Psoas muscle (tissue), 8 donors: Measurements from ENCODE around the gene AP2M1. TPM values are rescaled to one million over a fixed set of nuclear protein-coding genes. Genes with fewer than 3 reads are reported as not detected.

Source experiments
- ATAC-seq, 4 donors: fragments of 200-7000 bp; cut with Tn5 transposase; one replicate each; pipeline ENCODE4 v1.9.1; 2020; ENCODE audit warnings: moderate library complexity in 3 of 4, mild to moderate bottlenecking in 2 of 4
- DNase-seq, 2 donors: peaks; one replicate each; pipeline ENCODE4 v3.0.0-alpha.2; 2020
- H3K27ac ChIP-seq: fragments of 200-600 bp; one replicate; pipeline ENCODE4 v1.8.0; 2022
- H3K27me3 ChIP-seq, 3 donors: fragments of 200-600 bp in 1 of 3; one replicate each; pipeline versions ENCODE4 v1.6.1 to v1.8.0; 2013 to 2022; ENCODE audit warnings: low read length in 2 of 3, mild to moderate bottlenecking in 2 of 3, moderate library complexity in 1 of 3; ENCODE audit not compliant: insufficient read depth in 3 of 3
- H3K36me3 ChIP-seq, 2 donors: fragments of 200-600 bp in 1 of 2; one replicate each; pipeline versions ENCODE4 v1.6.1 to v1.8.0; 2013 to 2022; ENCODE audit warnings: low read depth in 1 of 2, mild to moderate bottlenecking in 1 of 2, moderate library complexity in 1 of 2; ENCODE audit not compliant: insufficient read depth in 1 of 2
- H3K4me1 ChIP-seq: fragments of 200-600 bp; one replicate; pipeline ENCODE4 v1.8.0; 2022
- H3K4me3 ChIP-seq: fragments of 200-600 bp; one replicate; pipeline ENCODE4 v1.8.0; 2022; ENCODE audit warnings: mild to moderate bottlenecking
- H3K9me3 ChIP-seq: fragments of 200-600 bp; one replicate; pipeline ENCODE4 v1.8.0; 2022
- whole genome bisulfite sequencing, 3 donors: extraction: QIAGEN DNeasy Blood & Tissue Kit; methylation state at CpG; one replicate each; pipeline versions ENCODE4 v1.1.6 to v1.1.7; 2013; 5-methylcytosine and 5-hydroxymethylcytosine counted together
- intact Hi-C, 2 donors: fragments of 100-400 bp; cut with DNase I; formaldehyde crosslinking; loops; one replicate each; pipeline versions ENCODE4 v1.11.0 to v1.14.2; 2022
- polyA plus RNA-seq, 3 donors: library from polyadenylated mRNA; stranded (reverse); fragments of 200-250 nt; gene quantifications; one replicate each; pipeline ENCODE4 v1.2.3, GENCODE V29; 2013
- total RNA-seq, 4 donors: library from RNA; stranded (reverse); fragmentation: NEBNext Ultra II Directional in 2 of 4; extraction: Animal tissue kit (Norgen Biotek cat#: 25700) in 2 of 4; gene quantifications; one replicate each; pipeline versions ENCODE4 v1.2.1 to v1.2.4, GENCODE V29; 2021 to 2023
- TF ChIP-seq, protein P1 (sequence below): fragments of 200-600 bp; IDR thresholded peaks from one replicate; pipeline ENCODE4 v1.8.0; 2022; ENCODE audit warnings: antibody characterized with exemption
- donor health status: healthy with polysubstance abuse.
- donor health status: DM: no; HTN: no; CAD: no; lungs with moderate emphysema.
- donor health status: Bipolar disorder and iron deficiency.
- donor health status: healthy.
- donor health status: DM: yes; HTN: yes; CAD: no.
- donor health status: DM: no; HTN: no; CAD: no.
- donor health status: DM: no; HTN: no; CAD: no.
- donor health status: DM: yes; HTN: yes; CAD: no.

AP2M1 gene
- total and polyA plus RNA-seq, 7 donors = 157 to 299 (median 171) TPM

DNA sequence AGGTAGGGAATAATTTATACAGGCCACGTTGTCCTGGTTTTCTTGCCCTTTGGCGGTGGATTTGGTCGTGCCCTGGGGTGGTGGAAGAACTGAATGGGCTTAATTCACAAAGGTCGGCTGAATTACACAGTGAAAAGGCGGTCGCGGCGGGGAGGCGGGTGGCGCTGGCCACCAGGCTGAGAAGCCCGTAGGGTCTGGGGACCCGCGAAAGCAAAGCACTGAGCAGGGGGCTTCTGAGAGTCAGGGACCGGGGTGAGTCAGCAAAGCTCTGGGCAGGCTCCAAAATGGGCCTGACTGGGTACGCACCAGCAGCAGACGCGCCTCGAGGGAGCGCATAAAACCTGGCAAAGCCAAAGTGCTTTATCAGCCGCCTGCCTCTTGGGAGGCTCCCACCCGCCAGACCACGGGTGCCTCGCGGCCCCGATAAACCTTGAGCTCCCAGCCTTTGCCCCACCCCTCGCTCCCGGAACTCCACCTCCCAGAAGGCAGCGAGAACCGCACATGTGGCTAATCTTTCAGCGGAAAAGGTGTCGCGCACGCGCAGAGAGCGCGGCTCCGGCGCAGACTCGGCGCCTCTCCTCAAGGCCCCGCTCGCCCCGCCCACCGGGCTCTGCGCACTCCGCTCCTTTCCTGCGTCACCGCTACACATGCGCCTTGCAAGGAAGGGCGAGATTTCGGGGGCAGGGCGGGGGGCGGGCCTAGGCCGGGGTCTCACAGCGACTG lies 11.0 kb downstream of the AP2M1 start:
- peak overlapping the region; percentile 93 for H3K4me3 ChIP-seq
- TF ChIP-seq, protein P1, sequence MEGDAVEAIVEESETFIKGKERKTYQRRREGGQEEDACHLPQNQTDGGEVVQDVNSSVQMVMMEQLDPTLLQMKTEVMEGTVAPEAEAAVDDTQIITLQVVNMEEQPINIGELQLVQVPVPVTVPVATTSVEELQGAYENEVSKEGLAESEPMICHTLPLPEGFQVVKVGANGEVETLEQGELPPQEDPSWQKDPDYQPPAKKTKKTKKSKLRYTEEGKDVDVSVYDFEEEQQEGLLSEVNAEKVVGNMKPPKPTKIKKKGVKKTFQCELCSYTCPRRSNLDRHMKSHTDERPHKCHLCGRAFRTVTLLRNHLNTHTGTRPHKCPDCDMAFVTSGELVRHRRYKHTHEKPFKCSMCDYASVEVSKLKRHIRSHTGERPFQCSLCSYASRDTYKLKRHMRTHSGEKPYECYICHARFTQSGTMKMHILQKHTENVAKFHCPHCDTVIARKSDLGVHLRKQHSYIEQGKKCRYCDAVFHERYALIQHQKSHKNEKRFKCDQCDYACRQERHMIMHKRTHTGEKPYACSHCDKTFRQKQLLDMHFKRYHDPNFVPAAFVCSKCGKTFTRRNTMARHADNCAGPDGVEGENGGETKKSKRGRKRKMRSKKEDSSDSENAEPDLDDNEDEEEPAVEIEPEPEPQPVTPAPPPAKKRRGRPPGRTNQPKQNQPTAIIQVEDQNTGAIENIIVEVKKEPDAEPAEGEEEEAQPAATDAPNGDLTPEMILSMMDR = no peak
- WGBS, 3 donors = 1% methylated on average over 54 to 55 of the region's 55 CpGs
- no peaks in the 10 kb centered on the region for H3K9me3 ChIP-seq
- H3K4me1 ChIP-seq = peaks cover 26% of the 10 kb centered on the region
- DNase-seq = peak; percentile 99 to 100
- intact Hi-C loops = loop anchor here (1.0 to 2.0 kb wide), 2 partner anchors 10 to 63 kb away; partner anchors contain the start of genes ALG3 (in 2 of the 2) and EEF1AKMT4 (in 2 of the 2)
- H3K27me3 ChIP-seq = no peaks in the 10 kb centered on the region
- ATAC-seq = peak; percentile 96 to 98 (median 96)
- peak overlapping the region; percentile 92 for H3K27ac ChIP-seq
- H3K36me3 ChIP-seq = peaks cover 30 to 79% of the 10 kb centered on the region in 2 donors

DNA sequence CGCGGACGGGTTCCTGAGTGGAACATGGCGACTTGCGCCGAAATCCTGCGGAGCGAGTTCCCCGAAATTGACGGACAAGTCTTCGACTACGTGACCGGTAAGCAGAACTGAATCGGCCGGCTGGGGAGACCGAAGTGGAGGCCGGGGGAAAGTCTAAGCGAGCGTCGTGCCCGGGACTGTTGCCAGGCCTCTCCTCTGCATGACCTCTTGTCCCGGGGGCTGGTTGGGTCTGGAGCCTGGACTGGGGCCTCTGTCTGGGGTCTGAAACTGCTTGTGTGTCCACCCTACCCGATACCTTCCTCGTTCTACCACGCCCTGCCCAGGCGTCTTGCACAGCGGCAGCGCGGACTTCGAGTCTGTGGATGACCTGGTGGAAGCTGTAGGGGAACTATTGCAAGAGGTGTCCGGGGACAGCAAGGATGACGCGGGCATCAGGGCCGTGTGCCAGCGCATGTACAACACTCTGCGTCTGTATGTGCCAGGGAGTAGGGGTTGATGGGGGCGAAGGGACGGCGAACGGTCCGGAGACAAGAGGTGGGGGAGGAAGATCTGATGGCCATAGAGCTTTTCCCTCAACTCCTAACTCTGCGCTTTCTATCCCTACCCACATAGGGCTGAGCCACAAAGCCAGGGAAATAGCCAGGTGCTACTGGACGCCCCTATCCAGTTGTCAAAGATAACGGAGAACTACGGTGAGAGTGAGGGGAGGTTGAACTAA lies 11.7 kb downstream of the AP2M1 start, which contains the start of gene ABCF3:
Gene ABCF3 (plus strand): TSS at position 16 of the 718 bp plus-strand sequence. CDS start 9 bp downstream, at position 25.
- WGBS, 3 donors = 0 to 1% (median 1%) methylated on average over 44 to 45 of the region's 45 CpGs
- Histone ChIP-seq H3K4me3 (peak within 1 kb of the TSS; percentile 93), H3K9me3 (no peaks in the 10 kb centered on the region), H3K27ac (peak within 1 kb of the TSS; percentile 92), H3K27me3 (no peaks in the 10 kb centered on the region), H3K4me1 (peaks cover 26% of the 10 kb centered on the region), H3K36me3 (peaks cover 30 to 79% of the 10 kb centered on the region in 2 donors)
- DNase-seq (peak; percentile 70 to 89), ATAC-seq (peak; percentile 35 to 63 (median 48))
- TF ChIP-seq, protein P1 = no peak
- intact Hi-C loops = loop anchor here (2.0 kb wide), 1 partner anchor 62 kb away; the partner anchor contains the start of genes ALG3 (in 2 of the 2) and EEF1AKMT4 (in 2 of the 2)

DNA sequence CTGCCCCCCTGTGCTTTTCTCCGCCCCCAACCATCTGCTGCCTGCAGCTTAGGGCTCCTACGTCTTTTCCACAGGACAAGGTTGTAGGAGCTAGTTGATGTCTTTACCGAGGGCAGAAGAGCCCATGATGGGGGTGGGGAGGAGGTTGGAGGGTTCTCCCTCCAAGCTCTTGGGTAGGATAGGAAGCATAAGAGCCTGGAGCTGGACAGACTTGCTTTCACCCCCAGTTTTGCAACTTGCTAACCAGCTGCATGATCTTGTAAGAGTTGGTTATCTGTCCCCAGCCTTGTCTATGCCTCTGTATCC lies 12.2 kb downstream of the AP2M1 start:
- no peak for ATAC-seq
- WGBS, 3 donors = 5 to 9% (median 7%) methylated on average over 3 of the region's 3 CpGs
- Histone ChIP-seq H3K27ac (peak overlapping the region; percentile 92), H3K27me3 (no peaks in the 10 kb centered on the region), H3K36me3 (peaks cover 26 to 79% of the 10 kb centered on the region in 2 donors), H3K9me3 (no peaks in the 10 kb centered on the region), H3K4me3 (peak overlapping the region; percentile 93), H3K4me1 (peaks cover 26% of the 10 kb centered on the region)
- TF ChIP-seq, protein P1 = no peak
- DNase-seq = no peak
- intact Hi-C loops = loop anchor here (2.0 kb wide), 1 partner anchor 62 kb away; the partner anchor contains the start of genes ALG3 (in 2 of the 2) and EEF1AKMT4 (in 2 of the 2)

DNA sequence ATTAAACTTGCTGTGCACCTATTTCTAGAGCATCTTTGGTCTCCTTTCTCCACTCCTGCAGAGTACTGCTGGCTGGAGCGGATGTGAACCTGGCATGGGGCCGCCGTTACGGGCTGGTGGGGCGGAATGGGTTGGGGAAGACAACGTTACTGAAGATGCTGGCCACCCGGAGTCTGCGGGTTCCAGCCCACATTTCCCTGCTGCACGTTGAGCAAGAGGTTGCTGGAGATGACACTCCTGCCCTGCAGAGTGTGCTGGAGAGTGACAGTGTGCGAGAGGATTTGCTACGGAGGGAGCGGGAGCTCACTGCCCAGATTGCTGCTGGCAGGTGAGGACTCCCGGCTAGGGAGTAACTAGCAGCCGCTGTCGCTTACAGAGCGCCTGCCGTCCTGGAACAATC lies 13.4 kb downstream of the AP2M1 start:
- Histone ChIP-seq H3K27me3 (no peaks in the 10 kb centered on the region), H3K27ac (no peak overlapping the region), H3K4me1 (peaks cover 26% of the 10 kb centered on the region), H3K4me3 (no peak overlapping the region), H3K9me3 (no peaks in the 10 kb centered on the region), H3K36me3 (peaks cover 20 to 79% of the 10 kb centered on the region in 2 donors)
- WGBS, 3 donors = 75 to 85% (median 78%) methylated on average over 17 of the region's 17 CpGs
- TF ChIP-seq, protein P1 = no peak
- DNase-seq = no peak
- intact Hi-C loops = no loop called here
- ATAC-seq = no peak
